Right lobe of liver (tissue), 6 donors: Measurements from ENCODE around the gene HEMK1. TPM values are rescaled to one million over a fixed set of nuclear protein-coding genes. Genes with fewer than 3 reads are reported as not detected.
A peak's percentile ranks its signal among the peaks of the same experiment; 100 is the strongest.

ENCODE experiments used
- ATAC-seq, 4 donors: fragments of 200-7000 bp; cut with Tn5 transposase; one replicate each; pipeline ENCODE4 v1.9.1; 2020; ENCODE audit warnings: mild to moderate bottlenecking in 4 of 4, moderate library complexity in 4 of 4
- DNase-seq, 3 donors: peaks; one replicate each; pipeline ENCODE4 v3.0.0-alpha.2; 2020
- H3K27ac ChIP-seq, 3 donors: fragments of 200-600 bp; one replicate each; pipeline ENCODE4 v1.8.0; 2022
- H3K27me3 ChIP-seq, 2 donors: fragments of 200-600 bp; one replicate each; pipeline ENCODE4 v1.8.0; 2022
- H3K36me3 ChIP-seq, 4 donors: fragments of 200-600 bp; sonication (generic) in 1 of 4; one replicate each; pipeline versions ENCODE4 v1.5.1 to v1.8.0; 2017 to 2022; ENCODE audit warnings: control low read depth in 1 of 4
- H3K4me1 ChIP-seq, 4 donors: fragments of 200-600 bp; sonication (generic) in 1 of 4; one replicate each; pipeline versions ENCODE4 v1.5.1 to v1.8.0; 2017 to 2022; ENCODE audit warnings: control low read depth in 1 of 4
- H3K4me3 ChIP-seq, 3 donors: fragments of 200-600 bp; one replicate each; pipeline ENCODE4 v1.8.0; 2022
- H3K9me3 ChIP-seq, 4 donors: fragments of 200-600 bp; sonication (generic) in 1 of 4; one replicate each; pipeline versions ENCODE4 v1.5.1 to v1.8.0; 2017 to 2022; ENCODE audit warnings: control low read depth in 1 of 4
- POLR2A ChIP-seq: fragments of 450-650 bp; IDR thresholded peaks from one replicate; pipeline ENCODE4 v1.6.1; 2017; ENCODE audit warnings: antibody characterized with exemption, mild to moderate bottlenecking
- WGBS: methylation state at CpG from one replicate; pipeline ENCODE4 v1.1.6; 2018; ENCODE audit warnings: low coverage, low lambda C conversion rate; ENCODE audit not compliant: insufficient coverage; ENCODE audit errors: missing lambda C conversion rate; 5-methylcytosine and 5-hydroxymethylcytosine counted together
- intact Hi-C, 2 donors: fragments of 100-400 bp; cut with DNase I; formaldehyde crosslinking; loops; one replicate each; pipeline versions ENCODE4 v1.11.2 to v1.14.1; 2022
- total RNA-seq, 6 experiments: library from RNA; depleted of rRNA in 2 of 6; stranded (reverse); fragments of >200 nt in 2 of 6; fragmentation: NEBNext Ultra II Directional in 3 of 6; extraction: Animal tissue kit (Norgen Biotek cat#: 25700) in 3 of 6; gene quantifications; one replicate each; pipeline versions ENCODE4 v1.1.0 to v1.2.4, GENCODE V29; 2016 to 2023
- TF ChIP-seq, protein P1 (sequence below), 4 donors: fragments of 200-600 bp in 3 of 4; fragments of 450-650 bp in 1 of 4; IDR thresholded peaks; one replicate each; pipeline versions ENCODE4 v1.5.1 to v1.8.0; 2016 to 2022; ENCODE audit warnings: antibody characterized with exemption in 4 of 4, mild to moderate bottlenecking in 2 of 4
- donor health status: DM: no; HTN: yes; CAD: no.
- donor health status: DM: no; HTN: no; CAD: no.
- donor health status: DM: no; HTN: no; CAD: no.
- donor health status: DM: no; HTN: yes; CAD: no.
- donor health status: DM: no; HTN: yes; CAD: no.

The HEMK1 gene
- total RNA-seq, 6 experiments from 2014 or later = 10.5 to 19.4 (median 14.0) TPM

DNA sequence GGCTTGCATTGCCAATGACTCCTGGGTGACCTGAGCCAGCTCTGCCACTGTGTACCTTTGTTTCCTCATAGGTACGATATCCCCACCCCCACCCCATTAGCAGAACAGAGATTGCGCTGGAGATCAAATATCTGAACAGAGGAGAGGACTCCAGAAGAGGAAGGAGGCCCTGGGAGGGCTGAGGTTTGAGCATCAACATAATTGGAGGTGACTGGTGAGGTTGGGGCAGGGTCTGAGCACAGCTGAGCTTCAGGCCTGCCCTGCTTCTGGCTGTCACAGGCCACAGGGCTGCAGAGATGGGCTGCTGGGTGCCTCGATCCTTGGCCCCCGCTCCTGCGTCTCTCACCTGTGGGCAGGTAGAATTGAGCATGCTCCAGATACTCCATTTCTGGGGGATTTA is 44.6 kb upstream of the HEMK1 start:
- ATAC-seq = no peak
- DNase-seq = no peak
- no peaks in the 10 kb centered on the region for H3K36me3 ChIP-seq
- H3K4me3 ChIP-seq = no peak overlapping the region
- no peaks in the 10 kb centered on the region for H3K9me3 ChIP-seq
- H3K27ac ChIP-seq = no peak overlapping the region
- no peaks in the 10 kb centered on the region for H3K4me1 ChIP-seq
- intact Hi-C loops = no loop called here
- 50% methylated on average over 2 of the region's 5 CpGs for WGBS
- TF ChIP-seq POLR2A = no peak
- TF ChIP-seq, protein P1, sequence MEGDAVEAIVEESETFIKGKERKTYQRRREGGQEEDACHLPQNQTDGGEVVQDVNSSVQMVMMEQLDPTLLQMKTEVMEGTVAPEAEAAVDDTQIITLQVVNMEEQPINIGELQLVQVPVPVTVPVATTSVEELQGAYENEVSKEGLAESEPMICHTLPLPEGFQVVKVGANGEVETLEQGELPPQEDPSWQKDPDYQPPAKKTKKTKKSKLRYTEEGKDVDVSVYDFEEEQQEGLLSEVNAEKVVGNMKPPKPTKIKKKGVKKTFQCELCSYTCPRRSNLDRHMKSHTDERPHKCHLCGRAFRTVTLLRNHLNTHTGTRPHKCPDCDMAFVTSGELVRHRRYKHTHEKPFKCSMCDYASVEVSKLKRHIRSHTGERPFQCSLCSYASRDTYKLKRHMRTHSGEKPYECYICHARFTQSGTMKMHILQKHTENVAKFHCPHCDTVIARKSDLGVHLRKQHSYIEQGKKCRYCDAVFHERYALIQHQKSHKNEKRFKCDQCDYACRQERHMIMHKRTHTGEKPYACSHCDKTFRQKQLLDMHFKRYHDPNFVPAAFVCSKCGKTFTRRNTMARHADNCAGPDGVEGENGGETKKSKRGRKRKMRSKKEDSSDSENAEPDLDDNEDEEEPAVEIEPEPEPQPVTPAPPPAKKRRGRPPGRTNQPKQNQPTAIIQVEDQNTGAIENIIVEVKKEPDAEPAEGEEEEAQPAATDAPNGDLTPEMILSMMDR (IDR thresholded peaks at IDR 0.05) = no peak
- H3K27me3 ChIP-seq = no peaks in the 10 kb centered on the region

DNA sequence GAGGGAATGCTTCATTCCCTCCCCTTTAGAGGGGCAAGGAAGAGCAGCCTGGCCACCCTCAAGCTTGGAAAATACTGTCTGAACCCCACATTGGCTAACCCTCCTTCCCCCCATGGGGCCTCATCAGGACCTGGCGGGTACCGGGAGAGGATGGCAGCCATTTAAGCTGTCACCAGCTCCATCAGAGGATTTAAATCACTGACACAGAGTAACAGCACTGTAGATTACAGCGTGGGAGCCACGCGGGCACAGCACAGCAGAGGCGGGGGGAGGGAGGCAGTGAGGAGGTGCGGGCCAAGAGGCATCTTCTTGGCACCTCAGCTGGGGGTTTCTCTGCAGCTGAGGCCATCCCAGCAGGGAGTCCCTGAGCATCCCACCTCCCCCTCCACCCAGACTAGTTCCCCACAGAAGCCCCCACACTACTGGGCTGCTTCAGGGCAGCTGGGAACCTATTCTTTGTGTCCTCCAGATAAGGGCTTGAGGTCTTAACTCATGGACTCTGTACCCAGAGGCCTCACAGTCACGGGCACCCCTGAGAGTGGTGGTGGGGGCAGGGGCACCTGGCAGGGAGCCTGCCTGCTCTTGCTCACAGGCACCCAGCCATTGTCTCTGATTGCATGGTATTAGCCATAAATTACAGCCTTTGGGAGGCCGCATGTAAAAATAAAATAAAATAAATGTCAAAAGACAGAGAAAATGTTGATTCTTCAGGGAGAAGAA is 44.0 kb upstream of the HEMK1 start:
- intact Hi-C loops = no loop called here
- DNase-seq = no peak
- no peaks in the 10 kb centered on the region for H3K27me3 ChIP-seq
- no peak overlapping the region for H3K4me3 ChIP-seq
- WGBS = 50% methylated on average over 2 of the region's 9 CpGs
- no peak overlapping the region for H3K27ac ChIP-seq
- H3K36me3 ChIP-seq = no peaks in the 10 kb centered on the region
- no peaks in the 10 kb centered on the region for H3K4me1 ChIP-seq
- TF ChIP-seq, protein P1 (IDR thresholded peaks at IDR 0.05) = no peak
- TF ChIP-seq POLR2A = no peak
- no peaks in the 10 kb centered on the region for H3K9me3 ChIP-seq
- ATAC-seq = no peak

DNA sequence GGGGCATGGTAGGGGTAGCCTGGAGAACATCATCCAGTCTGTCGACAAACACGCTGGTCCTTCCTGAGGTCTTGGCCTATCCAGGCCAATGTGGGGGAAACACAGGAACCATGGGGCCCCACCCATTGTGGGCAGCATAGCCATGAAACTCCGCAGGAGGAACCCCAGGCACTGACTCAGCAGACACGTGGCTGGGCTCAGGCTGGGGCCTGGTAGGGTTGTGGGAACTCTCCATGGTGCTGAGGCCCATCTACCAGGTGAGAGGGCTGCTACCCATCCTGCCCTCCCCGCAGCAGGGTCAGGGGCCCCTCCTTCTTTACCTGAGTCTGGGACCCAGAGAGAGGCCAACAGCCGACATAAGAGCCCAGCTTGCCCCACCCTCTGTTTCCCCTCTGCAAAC is 43.3 kb upstream of the HEMK1 start:
- Histone ChIP-seq H3K9me3 (no peaks in the 10 kb centered on the region), H3K4me1 (no peaks in the 10 kb centered on the region), H3K4me3 (no peak overlapping the region), H3K36me3 (no peaks in the 10 kb centered on the region), H3K27me3 (no peaks in the 10 kb centered on the region), H3K27ac (no peak overlapping the region)
- ATAC-seq (peak; percentile 39 to 83 (median 58)), DNase-seq (peak in 1 of 3 donors; percentile 49)
- 40% methylated on average over 1 of the region's 6 CpGs for WGBS
- intact Hi-C loops = no loop called here
- no peak for TF ChIP-seq POLR2A
- TF ChIP-seq, protein P1 (IDR thresholded peaks at IDR 0.05) = no peak

DNA sequence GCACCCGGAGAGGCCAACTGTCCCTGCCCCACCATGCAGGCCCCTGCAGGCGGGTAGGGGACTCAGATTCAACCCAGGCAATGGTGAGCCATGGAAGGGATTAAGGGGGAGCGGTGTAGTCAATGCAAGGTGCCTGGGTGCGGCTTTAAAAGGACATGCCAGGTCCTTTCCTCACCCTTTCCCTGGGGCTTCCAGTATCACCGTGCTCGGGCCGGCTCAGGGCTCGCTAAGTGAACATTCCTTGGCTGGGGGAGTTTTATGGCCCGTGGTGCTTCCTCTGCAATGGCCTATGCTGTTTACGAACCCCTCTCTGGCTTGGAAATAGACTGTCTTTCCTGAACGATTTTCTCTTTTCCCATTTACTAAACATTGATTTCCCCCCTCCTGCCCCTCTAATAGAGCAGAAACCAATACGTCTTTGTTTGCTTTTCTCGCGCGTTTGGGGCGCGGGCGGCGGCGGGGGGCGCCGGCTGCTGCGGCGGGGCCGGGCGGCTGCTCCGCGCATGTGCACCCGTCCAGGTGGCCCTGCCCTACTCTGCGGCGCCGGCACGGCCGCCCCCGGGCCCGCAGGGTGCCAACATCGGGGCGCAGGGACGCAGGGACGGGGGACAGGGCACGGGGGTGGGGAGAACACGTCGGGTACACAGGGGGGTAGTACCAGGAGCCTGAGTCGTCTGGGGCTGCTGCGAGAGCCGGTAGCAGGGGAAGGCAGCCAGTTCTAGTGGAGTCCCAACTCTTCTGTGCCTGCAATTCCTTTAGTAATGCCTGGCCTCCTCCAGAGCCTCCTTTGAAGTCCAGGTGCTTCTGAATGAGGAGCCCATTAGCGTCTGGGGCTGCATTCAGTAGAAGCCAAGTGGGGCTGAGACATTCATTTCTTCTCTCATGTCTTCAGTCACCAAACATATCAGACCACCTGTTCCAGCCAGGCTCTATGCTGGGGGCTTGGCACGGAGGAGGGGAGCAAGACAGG is 39.0 kb upstream of the HEMK1 start:
- Histone ChIP-seq H3K36me3 (no peaks in the 10 kb centered on the region), H3K27me3 (no peaks in the 10 kb centered on the region), H3K4me1 (no peaks in the 10 kb centered on the region), H3K4me3 (no peak overlapping the region), H3K27ac (no peak overlapping the region), H3K9me3 (no peaks in the 10 kb centered on the region)
- ATAC-seq (no peak), DNase-seq (no peak)
- TF ChIP-seq POLR2A = no peak
- TF ChIP-seq, protein P1 (IDR thresholded peaks at IDR 0.05) = no peak
- intact Hi-C loops = loop anchor here in 1 of 2 donors (10.0 kb wide), 1 partner anchor 155 kb away; no protein-coding TSS in a partner anchor
- WGBS = 7% methylated on average over 32 of the region's 48 CpGs
